ENCODE results near the gene AXDND1.

DNA sequence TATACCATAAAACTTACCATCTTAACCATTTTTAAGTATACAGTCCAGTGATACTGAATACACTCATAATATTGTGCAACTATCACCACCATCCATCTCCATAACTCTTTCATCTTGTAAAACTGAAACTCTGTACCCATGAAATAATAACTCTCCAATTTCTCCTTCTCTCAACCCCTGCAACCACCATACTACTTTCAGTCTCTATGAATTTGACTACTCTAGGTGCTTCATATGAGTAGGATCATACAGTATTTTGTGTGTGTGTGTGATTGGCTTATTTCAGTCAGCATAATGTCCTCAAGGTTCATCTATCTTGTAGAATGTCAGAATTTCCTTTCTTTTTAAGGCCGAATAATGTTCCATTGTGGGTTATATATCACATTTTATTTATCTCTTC is 192.3 kb downstream of the AXDND1 start:
- no peak for TF ChIP-seq POLR2AphosphoS5 (IDR thresholded peaks at IDR 0.05; ENCODE audit: low read depth, low read length)
- no peak for TF ChIP-seq CTCF (IDR thresholded peaks at IDR 0.05)
- TF ChIP-seq REST (IDR thresholded peaks at IDR 0.05; ENCODE audit: insufficient read depth in 1 of 2, low read depth in 2 of 2, low read length in 1 of 2), result no peak
